B cell (primary cell): ENCODE measurements around the gene CDC42EP4. TPM values are rescaled to one million over a fixed set of nuclear protein-coding genes. Genes with fewer than 3 reads are reported as not detected.

Experiments used
- ATAC-seq: fragments of 200-7000 bp; cut with Tn5 transposase; one replicate; pipeline ENCODE4 v1.10.0; 2021; ENCODE audit warnings: low read depth, mild to moderate bottlenecking, moderate number of reproducible peaks, moderate library complexity
- CTCF ChIA-PET: fragments of 350-600 bp; sonication (Branson Sonifier 250); formaldehyde crosslinking; loops from one replicate; lab custom pipeline; 2021; ENCODE audit warnings: antibody characterized with exemption, inconsistent platforms; lab: Charles Lee
- POLR2A ChIA-PET: fragments of 350-600 bp; sonication (Branson Sonifier 250); formaldehyde crosslinking; loops from one replicate; lab custom pipeline; 2021; ENCODE audit warnings: antibody characterized with exemption; lab: Charles Lee
- DNase-seq: peaks from one replicate; pipeline ENCODE4 v3.0.0; 2013
- H2AFZ ChIP-seq: 2 replicates; pipeline ENCODE4 v1.6.1; 2012; ENCODE audit warnings: mild to moderate bottlenecking, low read depth, low read length; ENCODE audit not compliant: insufficient read depth, poor library complexity, severe bottlenecking
- H3K27ac ChIP-seq, 2 donors: 1 replicate in 1 of 2; 2 replicates in 1 of 2; pipeline ENCODE4 v1.5.1; 2012 to 2013; ENCODE audit warnings: low read length in 2 of 2, mild to moderate bottlenecking in 2 of 2, moderate library complexity in 1 of 2
- H3K27me3 ChIP-seq, 4 experiments: fragments of 200-600 bp in 1 of 4; sonication (generic) in 1 of 4; replicated peaks in 1 of 4; 1 replicate in 2 of 4; 2 replicates in 2 of 4; pipeline versions ENCODE4 v1.6.1 to v1.7.0; 2013 to 2016; ENCODE audit warnings: low read length in 3 of 4, mild to moderate bottlenecking in 2 of 4, mixed read lengths in 1 of 4, moderate library complexity in 1 of 4; ENCODE audit not compliant: insufficient read depth in 4 of 4, control insufficient read depth in 3 of 4; ENCODE audit errors: control extremely low read depth in 1 of 4
- H3K36me3 ChIP-seq, 2 experiments: replicated peaks in 1 of 2; 1 replicate in 1 of 2; 2 replicates in 1 of 2; pipeline versions ENCODE4 v1.6.1 to v1.7.1; 2013; ENCODE audit warnings: low read length in 1 of 2; ENCODE audit not compliant: insufficient read depth in 2 of 2, control insufficient read depth in 1 of 2; ENCODE audit errors: control extremely low read depth in 1 of 2, extremely low read depth in 1 of 2
- H3K4me1 ChIP-seq, 2 donors: fragments of 200-600 bp in 1 of 2; sonication (generic) in 1 of 2; 1 replicate in 1 of 2; 2 replicates in 1 of 2; pipeline versions ENCODE4 v1.5.1 to v1.6.1; 2013 to 2017; ENCODE audit warnings: low read length in 2 of 2; ENCODE audit not compliant: control insufficient read depth in 2 of 2, insufficient read depth in 2 of 2
- H3K4me2 ChIP-seq: replicated peaks from 2 replicates; pipeline ENCODE3; 2012; ENCODE audit warnings: mild to moderate bottlenecking, low read depth, low read length; ENCODE audit not compliant: poor library complexity, severe bottlenecking
- H3K4me3 ChIP-seq, 5 experiments: fragments of 200-600 bp in 1 of 5; sonication (generic) in 1 of 5; 1 replicate in 3 of 5; 2 replicates in 2 of 5; pipeline versions ENCODE4 v1.5.1 to v1.7.0; 2011 to 2016; ENCODE audit warnings: low read length in 4 of 5, mild to moderate bottlenecking in 4 of 5, low read depth in 2 of 5, control low read depth in 1 of 5, moderate library complexity in 1 of 5; ENCODE audit not compliant: insufficient read depth in 1 of 5; ENCODE audit errors: control extremely low read depth in 1 of 5, extremely low read depth in 1 of 5
- H3K79me2 ChIP-seq: fragments of 200-600 bp; sonication (generic); one replicate; pipeline ENCODE4 v1.6.0; 2016; ENCODE audit warnings: low read length; ENCODE audit not compliant: control insufficient read depth, insufficient read depth
- H3K9ac ChIP-seq: fragments of 200-600 bp; sonication (generic); 2 replicates; pipeline ENCODE4 v1.6.1; 2017; ENCODE audit warnings: mild to moderate bottlenecking, low read length, moderate library complexity
- H3K9me3 ChIP-seq, 3 donors: one replicate each; pipeline versions ENCODE4 v1.6.1 to v1.7.1; 2013; ENCODE audit warnings: low read length in 2 of 3; ENCODE audit not compliant: control insufficient read depth in 2 of 3, insufficient read depth in 1 of 3; ENCODE audit errors: control extremely low read depth in 1 of 3
- H4K20me1 ChIP-seq: 2 replicates; pipeline ENCODE4 v1.6.0; 2012; ENCODE audit warnings: mild to moderate bottlenecking, low read length; ENCODE audit not compliant: insufficient read depth, control insufficient read depth, poor library complexity, severe bottlenecking
- H3K27ac Mint-ChIP-seq: one replicate; pipeline ENCODE4 v1.8.0; 2021; ENCODE audit warnings: mixed read lengths
- H3K27me3 Mint-ChIP-seq: one replicate; pipeline ENCODE4 v1.8.0; 2021; ENCODE audit warnings: mixed read lengths
- H3K4me1 Mint-ChIP-seq: one replicate; pipeline ENCODE4 v1.8.0; 2021; ENCODE audit warnings: mixed read lengths
- H3K4me3 Mint-ChIP-seq: one replicate; pipeline ENCODE4 v1.8.0; 2021; ENCODE audit warnings: mixed read lengths
- H3K9me3 Mint-ChIP-seq: one replicate; pipeline ENCODE4 v1.8.0; 2022; ENCODE audit warnings: mixed read lengths; ENCODE audit not compliant: insufficient read depth
- CTCF ChIP-seq: fragments of 200-600 bp; IDR thresholded peaks from one replicate; pipeline ENCODE4 v1.8.0; 2022; ENCODE audit warnings: antibody characterized with exemption, mild to moderate bottlenecking
- EZH2 ChIP-seq: IDR thresholded peaks from 2 replicates; pipeline ENCODE4 v1.6.1; 2012; ENCODE audit warnings: borderline replicate concordance, low read depth, mild to moderate bottlenecking, moderate library complexity, low read length; ENCODE audit not compliant: insufficient read depth, poor library complexity, severe bottlenecking
- WGBS: methylation state at CpG from one replicate; pipeline ENCODE4 v1.1.5; 2013; ENCODE audit warnings: missing lambda C conversion rate; ENCODE audit not compliant: insufficient coverage; 5-methylcytosine and 5-hydroxymethylcytosine counted together
- intact Hi-C: fragments of 100-400 bp; cut with micrococcal nuclease; formaldehyde crosslinking; loops from one replicate; pipeline ENCODE4 v1.10.0; 2022
- polyA plus RNA-seq: library from polyadenylated mRNA; depleted of rRNA; stranded (reverse); fragments of >200 nt; gene quantifications from 2 replicates; pipeline ENCODE4 v1.2.3, GENCODE V29; 2012
- total RNA-seq, 2 donors: library from RNA; stranded (reverse); fragments of 120-200 nt in 1 of 2; gene quantifications; 1 replicate in 1 of 2; 2 replicates in 1 of 2; pipeline versions ENCODE4 v1.2.3 to v1.2.4, GENCODE V29; 2013 to 2022

Gene CDC42EP4
- total and polyA plus RNA-seq, 2 donors (not counting 1 experiment from before 2014, with no cell fraction given) = 0.79 to 2.0 TPM

GRCh38 chr17:73300392-73300791, 11.4 kb downstream of the CDC42EP4 start:
- Histone ChIP-seq H3K79me2 (no peaks in the 10 kb centered on the region), H3K36me3 (no peaks in the 10 kb centered on the region), H4K20me1 (no peaks in the 10 kb centered on the region), H3K27ac (no peak overlapping the region), H2AFZ (no peak overlapping the region), H3K9me3 (no peaks in the 10 kb centered on the region), H3K9ac (no peak overlapping the region), H3K4me1 (no peaks in the 10 kb centered on the region), H3K4me3 (no peak overlapping the region), H3K4me2 (no peak overlapping the region), H3K27me3 (peaks cover 0 to 5% (median 2%) of the 10 kb centered on the region in 4 experiments)
- ChIA-PET POLR2A (no interaction called here), CTCF (no interaction called here)
- peaks cover 1% of the 10 kb centered on the region for H3K4me1 Mint-ChIP-seq
- ATAC-seq = no peak
- intact Hi-C loops = no loop called here
- TF ChIP-seq CTCF (no peak), EZH2 (no peak)
- DNase-seq = no peak
- H3K9me3 Mint-ChIP-seq = no peaks in the 10 kb centered on the region
- WGBS = 92% methylated on average over 2 of the region's 3 CpGs
- no peak overlapping the region for H3K4me3 Mint-ChIP-seq
- no peak overlapping the region for H3K27ac Mint-ChIP-seq
- peaks cover 15% of the 10 kb centered on the region for H3K27me3 Mint-ChIP-seq

GRCh38 chr17:73297934-73298861, 13.6 kb downstream of the CDC42EP4 start:
- Histone ChIP-seq H2AFZ (peak overlapping the region; percentile 60), H3K79me2 (no peaks in the 10 kb centered on the region), H3K27ac (no peak overlapping the region), H4K20me1 (no peaks in the 10 kb centered on the region), H3K9me3 (no peaks in the 10 kb centered on the region), H3K4me2 (no peak overlapping the region), H3K4me3 (no peak overlapping the region), H3K27me3 (peaks cover 0 to 5% (median 1%) of the 10 kb centered on the region in 4 experiments), H3K36me3 (no peaks in the 10 kb centered on the region), H3K4me1 (no peaks in the 10 kb centered on the region), H3K9ac (no peak overlapping the region)
- DNase-seq = no peak
- TF ChIP-seq EZH2 (no peak), CTCF (no peak)
- Mint-ChIP-seq H3K9me3 (no peaks in the 10 kb centered on the region), H3K4me3 (no peak overlapping the region), H3K4me1 (peaks cover 1% of the 10 kb centered on the region), H3K27me3 (peaks cover 13% of the 10 kb centered on the region), H3K27ac (no peak overlapping the region)
- ATAC-seq = no peak
- intact Hi-C loops = no loop called here
- POLR2A ChIA-PET = no interaction called here
- 50% methylated on average over 7 of the region's 15 CpGs for WGBS
- CTCF ChIA-PET = interaction anchor here (0.7 kb wide), 1 partner anchor 71 kb away, joined by 3 read pairs; no protein-coding TSS in a partner anchor
